Measurements from ENCODE around the gene AJUBA. TPM values are rescaled to one million over a fixed set of nuclear protein-coding genes. Genes with fewer than 3 reads are reported as not detected.

Gene AJUBA
- total and polyA plus RNA-seq, 2 of the 8 experiments (the other 6 are each of a cell fraction or from before 2014, with no cell fraction given): 33.1 to 46.0 TPM

- no peak overlapping the region for H3K4ac ChIP-seq (replicated peaks; ENCODE audit: insufficient read length, low read depth, low read length)
- POLR2A ChIA-PET (ENCODE audit: partially characterized antibody): interaction anchor here (0.8 to 13.2 kb wide), 15 partner anchors 9 to 73 kb away, joined by 3 to 133 read pairs (median 4); no protein-coding TSS in a partner anchor
- H3K4me1 ChIP-seq (replicated peaks in 1 of 4; ENCODE audit: control insufficient read depth in 3 of 4, insufficient read depth in 4 of 4, low read length in 3 of 4): peaks cover 0 to 3% (median under 1%) of the 10 kb centered on the region in 4 experiments; a peak in 3 of 7 replicates
- no peak overlapping the region for H3K23ac ChIP-seq (ENCODE audit: insufficient read length)
- H2AK5ac ChIP-seq (ENCODE audit: low read depth, low read length): no peak overlapping the region
- no peak for DNase-seq (ENCODE audit: low read depth in 1 of 2, low spot score in 2 of 2)
- H3K79me2 ChIP-seq (ENCODE audit: control insufficient read depth in 1 of 2, insufficient read depth in 2 of 2, low read length in 2 of 2): peaks cover 0 to 20% of the 10 kb centered on the region in 2 experiments; a peak in 2 of 4 replicates
- no peak overlapping the region for H3K14ac ChIP-seq (ENCODE audit: insufficient read length)
- no peak overlapping the region for H2BK120ac ChIP-seq (replicated peaks; ENCODE audit: low read depth, low read length)
- no peak overlapping the region for H2BK12ac ChIP-seq (ENCODE audit: low read depth, low read length)
- no peak overlapping the region for H3K4me3 ChIP-seq (ENCODE audit: extremely low read depth in 1 of 4, insufficient read depth in 2 of 4, low read depth in 3 of 4, low read length in 4 of 4)
- CTCF ChIA-PET (ENCODE audit: partially characterized antibody): interaction anchor here (0.6 to 23.0 kb wide), 19 partner anchors 10 to 1623 kb away, joined by 3 to 785 read pairs (median 25); partner anchors contain the start of genes CDH24, HAUS4, PRMT5 and PSMB11
- no peak for FAIRE-seq
- H3K9ac ChIP-seq (replicated peaks in 1 of 4; ENCODE audit: extremely low read depth in 1 of 4, low read depth in 3 of 4, low read length in 3 of 4): no peak overlapping the region
- no peak for TF ChIP-seq POLR2AphosphoS5 (IDR thresholded peaks at IDR 0.05; ENCODE audit: low read depth, low read length)
- no peak for TF ChIP-seq KDM5A (IDR thresholded peaks at IDR 0.05; ENCODE audit: low read length)
- no peak for TF ChIP-seq SUZ12 (IDR thresholded peaks at IDR 0.05; ENCODE audit: low read length)
- no peak for TF ChIP-seq EP300 (IDR thresholded peaks at IDR 0.05; ENCODE audit: borderline replicate concordance in 1 of 2, low read depth in 2 of 2, low read length in 2 of 2)
- no peak overlapping the region for H4K8ac ChIP-seq (ENCODE audit: extremely low read depth, insufficient read depth, low read length)
- H3K79me1 ChIP-seq (ENCODE audit: low read depth, low read length): no peaks in the 10 kb centered on the region
- no peak overlapping the region for H3K27ac ChIP-seq (ENCODE audit: low read depth, low read length)
- H2AFZ ChIP-seq (ENCODE audit: low read length): no peak overlapping the region
- no peak overlapping the region for H3K56ac ChIP-seq (replicated peaks; ENCODE audit: insufficient read length, low read depth, low read length)
- H3K27me3 ChIP-seq (replicated peaks in 1 of 4; ENCODE audit: control insufficient read depth in 3 of 4, extremely low read depth in 1 of 4, insufficient read depth in 3 of 4, low read length in 3 of 4): peaks cover 0 to 9% (median 4%) of the 10 kb centered on the region in 4 experiments; a peak in 2 of 7 replicates
- H3K36me3 ChIP-seq (ENCODE audit: control insufficient read depth in 2 of 4, insufficient read depth in 4 of 4, low read length in 3 of 4): peaks cover 0 to 6% (median 0%) of the 10 kb centered on the region in 4 experiments; a peak in 1 of 8 replicates
- H2BK20ac ChIP-seq (ENCODE audit: low read length): no peak overlapping the region
- H4K5ac ChIP-seq (ENCODE audit: insufficient read length, low read depth, low read length): no peak overlapping the region
- H4K91ac ChIP-seq (replicated peaks; ENCODE audit: insufficient read length, low read length): no peak overlapping the region
- H2BK5ac ChIP-seq (ENCODE audit: low read depth, low read length): no peak overlapping the region
- no peak overlapping the region for H3K18ac ChIP-seq (ENCODE audit: extremely low read depth, low read length)
- no peak overlapping the region for H2BK15ac ChIP-seq (ENCODE audit: low read length)
- H3K23me2 ChIP-seq (ENCODE audit: low read depth, low read length): peaks cover 15% of the 10 kb centered on the region
- H4K20me1 ChIP-seq (replicated peaks in 1 of 2; ENCODE audit: control insufficient read depth in 1 of 2, insufficient read depth in 2 of 2, low read length in 2 of 2): no peaks in the 10 kb centered on the region
- H3K9me3 ChIP-seq (ENCODE audit: insufficient read depth in 2 of 2, low read depth in 1 of 2, low read length in 1 of 2): peaks cover 2 to 4% of the 10 kb centered on the region in 2 experiments; a peak in 1 of 4 replicates
- H3K4me2 ChIP-seq (ENCODE audit: insufficient read depth in 1 of 2, low read depth in 2 of 2, low read length in 2 of 2): no peak overlapping the region
- WGBS, 2 experiments (ENCODE audit: extremely low coverage in 1 of 2, insufficient coverage in 1 of 2, insufficient read length in 1 of 2, insufficient replicate concordance in 2 of 2, low coverage in 1 of 2, low lambda C conversion rate in 2 of 2, missing lambda C conversion rate in 1 of 2): 88% methylated on average over 6 of the region's 6 CpGs; no CpG with 5 or more reads in 1 of the 2 experiments
Observed at GRCh38 chr14:22984959-22985658, 2.8 kb upstream of the AJUBA start.
